ENCODE measurements around the gene SHANK1.

The SHANK1 gene

DNA sequence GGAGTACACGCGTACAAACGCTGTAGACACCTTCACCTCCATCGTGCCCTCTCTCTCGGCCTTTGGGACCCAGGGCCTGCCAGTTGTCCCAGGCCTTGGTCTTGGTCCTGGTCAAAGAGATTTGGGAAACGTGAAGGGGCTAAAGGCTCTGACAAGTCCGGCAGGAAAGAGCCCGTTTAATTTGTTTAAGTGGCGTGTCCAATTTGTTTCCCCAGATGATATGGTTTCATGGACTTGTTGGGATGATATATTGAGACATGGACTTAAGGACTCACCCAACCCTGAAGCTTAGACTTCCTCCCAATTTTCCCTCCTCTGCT, 6.3 kb upstream of the SHANK1 start:
- Histone ChIP-seq H3K4me1 (ENCODE audit: insufficient read depth, low read length, severe bottlenecking) (no peaks in the 10 kb centered on the region), H3K9me2 (ENCODE audit: low read depth, low read length) (no peaks in the 10 kb centered on the region), H3K4me2 (ENCODE audit: low read length) (no peak overlapping the region), H3K27me3 (ENCODE audit: insufficient read depth, low read length) (no peaks in the 10 kb centered on the region), H3K79me2 (ENCODE audit: insufficient read depth, low read length) (no peaks in the 10 kb centered on the region), H3K27ac (ENCODE audit: low read depth, low read length, poor library complexity, severe bottlenecking) (no peak overlapping the region), H2AFZ (ENCODE audit: low read length) (no peak overlapping the region), H4K20me1 (ENCODE audit: insufficient read depth, low read length) (no peaks in the 10 kb centered on the region), H3K36me3 (ENCODE audit: insufficient read depth, low read length) (no peaks in the 10 kb centered on the region), H3F3A (ENCODE audit: insufficient read depth, low read length) (no peaks in the 10 kb centered on the region), H3K9me3 (ENCODE audit: low read length) (no peaks in the 10 kb centered on the region), H3K4me3 (ENCODE audit: low read depth, low read length, poor library complexity, severe bottlenecking) (no peak overlapping the region), H3K9ac (ENCODE audit: low read length) (no peak overlapping the region)
- no peak for TF ChIP-seq EZH2 (IDR thresholded peaks at IDR 0.05; ENCODE audit: borderline replicate concordance, low read length)
- TF ChIP-seq CTCF (IDR thresholded peaks at IDR 0.05; ENCODE audit: low read length) = no peak

DNA sequence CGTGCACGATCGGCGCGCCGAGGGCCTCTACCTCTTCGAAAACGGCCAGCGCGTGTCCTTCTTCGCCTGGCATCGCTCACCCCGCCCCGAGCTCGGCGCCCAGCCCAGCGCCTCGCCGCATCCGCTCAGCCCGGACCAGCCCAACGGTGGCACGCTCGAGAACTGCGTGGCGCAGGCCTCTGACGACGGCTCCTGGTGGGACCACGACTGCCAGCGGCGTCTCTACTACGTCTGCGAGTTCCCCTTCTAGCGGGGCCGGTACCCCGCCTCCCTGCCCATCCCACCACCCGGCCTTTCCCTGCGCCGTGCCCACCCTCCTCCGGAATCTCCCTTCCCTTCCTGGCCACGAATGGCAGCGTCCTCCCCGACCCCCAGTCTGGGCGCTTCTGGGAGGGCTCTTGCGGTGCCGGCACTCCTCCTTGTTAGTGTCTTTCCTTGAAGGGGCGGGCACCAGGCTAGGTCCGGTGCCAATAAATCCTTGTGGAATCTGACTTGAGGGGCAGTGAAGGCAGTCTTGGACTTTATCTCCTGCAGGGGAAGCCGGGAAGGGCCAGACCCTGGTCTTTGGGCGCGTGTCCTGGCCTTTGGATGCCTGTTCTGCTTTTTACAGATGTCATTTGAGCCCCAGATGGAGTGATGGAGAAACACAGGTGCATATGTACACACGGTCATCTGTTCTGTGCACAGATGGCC, 5.8 kb upstream of the SHANK1 start:
- H3F3A ChIP-seq (ENCODE audit: insufficient read depth, low read length) = no peaks in the 10 kb centered on the region
- no peak overlapping the region for H3K4me3 ChIP-seq (ENCODE audit: low read depth, low read length, poor library complexity, severe bottlenecking)
- no peak overlapping the region for H3K4me2 ChIP-seq (ENCODE audit: low read length)
- no peaks in the 10 kb centered on the region for H3K36me3 ChIP-seq (ENCODE audit: insufficient read depth, low read length)
- TF ChIP-seq CTCF (IDR thresholded peaks at IDR 0.05; ENCODE audit: low read length) (no peak), EZH2 (IDR thresholded peaks at IDR 0.05; ENCODE audit: borderline replicate concordance, low read length) (no peak)
- H3K9ac ChIP-seq (ENCODE audit: low read length) = no peak overlapping the region
- no peak overlapping the region for H2AFZ ChIP-seq (ENCODE audit: low read length)
- no peak overlapping the region for H3K27ac ChIP-seq (ENCODE audit: low read depth, low read length, poor library complexity, severe bottlenecking)
- no peaks in the 10 kb centered on the region for H3K27me3 ChIP-seq (ENCODE audit: insufficient read depth, low read length)
- no peaks in the 10 kb centered on the region for H3K79me2 ChIP-seq (ENCODE audit: insufficient read depth, low read length)
- no peaks in the 10 kb centered on the region for H3K9me3 ChIP-seq (ENCODE audit: low read length)
- no peaks in the 10 kb centered on the region for H3K4me1 ChIP-seq (ENCODE audit: insufficient read depth, low read length, severe bottlenecking)
- no peaks in the 10 kb centered on the region for H3K9me2 ChIP-seq (ENCODE audit: low read depth, low read length)
- no peaks in the 10 kb centered on the region for H4K20me1 ChIP-seq (ENCODE audit: insufficient read depth, low read length)

GRCh38 chr19:50724522-50725217, 5.1 kb upstream of the SHANK1 start:
- TF ChIP-seq EZH2 (IDR thresholded peaks at IDR 0.05; ENCODE audit: borderline replicate concordance, low read length) = no peak
- TF ChIP-seq CTCF (IDR thresholded peaks at IDR 0.05; ENCODE audit: low read length) = no peak
- H3K27me3 ChIP-seq (ENCODE audit: insufficient read depth, low read length) = no peaks in the 10 kb centered on the region
- no peaks in the 10 kb centered on the region for H4K20me1 ChIP-seq (ENCODE audit: insufficient read depth, low read length)
- no peaks in the 10 kb centered on the region for H3F3A ChIP-seq (ENCODE audit: insufficient read depth, low read length)
- H3K9ac ChIP-seq (ENCODE audit: low read length) = no peak overlapping the region
- H3K4me1 ChIP-seq (ENCODE audit: insufficient read depth, low read length, severe bottlenecking) = no peaks in the 10 kb centered on the region
- H3K9me3 ChIP-seq (ENCODE audit: low read length) = no peaks in the 10 kb centered on the region
- H3K4me2 ChIP-seq (ENCODE audit: low read length) = no peak overlapping the region
- H2AFZ ChIP-seq (ENCODE audit: low read length) = no peak overlapping the region
- H3K36me3 ChIP-seq (ENCODE audit: insufficient read depth, low read length) = no peaks in the 10 kb centered on the region
- H3K79me2 ChIP-seq (ENCODE audit: insufficient read depth, low read length) = no peaks in the 10 kb centered on the region
- no peaks in the 10 kb centered on the region for H3K9me2 ChIP-seq (ENCODE audit: low read depth, low read length)
- no peak overlapping the region for H3K27ac ChIP-seq (ENCODE audit: low read depth, low read length, poor library complexity, severe bottlenecking)
- no peak overlapping the region for H3K4me3 ChIP-seq (ENCODE audit: low read depth, low read length, poor library complexity, severe bottlenecking)

Data from OCI-LY1 (cell line).